Stomach (tissue), 4 donors: Measurements from ENCODE around the gene ARSJ.

Experiments used
- CTCF ChIP-seq, 7 experiments: fragments of 450-650 bp in 4 of 7; fragments of 200-600 bp in 3 of 7; sonication (generic) in 3 of 7; IDR thresholded peaks; one replicate each; pipeline ENCODE4 v1.5.1; 2016 to 2019; ENCODE audit warnings: antibody characterized with exemption in 7 of 7, control low read depth in 2 of 7, mild to moderate bottlenecking in 1 of 7
- EP300 ChIP-seq: sonication (generic); formaldehyde crosslinking; IDR thresholded peaks from one replicate; pipeline ENCODE4 v1.6.1; 2017; ENCODE audit warnings: antibody characterized with exemption
- POLR2A ChIP-seq, 4 donors: fragments of 450-650 bp; IDR thresholded peaks; one replicate each; pipeline ENCODE4 v1.6.1; 2016; ENCODE audit warnings: antibody characterized with exemption in 4 of 4, control low read depth in 2 of 4, mild to moderate bottlenecking in 1 of 4, moderate library complexity in 1 of 4
- POLR2AphosphoS5 ChIP-seq, 3 donors: sonication (generic); formaldehyde crosslinking; IDR thresholded peaks; one replicate each; pipeline ENCODE4 v1.6.1; 2016; ENCODE audit warnings: antibody characterized with exemption in 3 of 3

GRCh38 chr4:113950207-113950606, 29.2 kb downstream of the ARSJ start:
- TF ChIP-seq CTCF (IDR thresholded peaks at IDR 0.05) (no peak), POLR2A (IDR thresholded peaks at IDR 0.05) (no peak), POLR2AphosphoS5 (IDR thresholded peaks at IDR 0.05) (no peak), EP300 (no peak)
